GM23248 (cell line): ENCODE results near the gene FBXW8.

Source experiments
- EZH2 ChIP-seq: fragments of 200-600 bp; sonication (generic); IDR thresholded peaks from 2 replicates; pipeline ENCODE4 v1.6.1; 2018; ENCODE audit warnings: antibody characterized with exemption, mild to moderate bottlenecking; ENCODE audit not compliant: insufficient read depth, poor library complexity, severe bottlenecking
- EZH2phosphoT487 ChIP-seq: fragments of 200-600 bp; sonication (generic); IDR thresholded peaks from 2 replicates; pipeline ENCODE4 v1.6.1; 2018; ENCODE audit warnings: antibody characterized with exemption, moderate library complexity, mild to moderate bottlenecking, low read depth; ENCODE audit not compliant: insufficient read depth

DNA sequence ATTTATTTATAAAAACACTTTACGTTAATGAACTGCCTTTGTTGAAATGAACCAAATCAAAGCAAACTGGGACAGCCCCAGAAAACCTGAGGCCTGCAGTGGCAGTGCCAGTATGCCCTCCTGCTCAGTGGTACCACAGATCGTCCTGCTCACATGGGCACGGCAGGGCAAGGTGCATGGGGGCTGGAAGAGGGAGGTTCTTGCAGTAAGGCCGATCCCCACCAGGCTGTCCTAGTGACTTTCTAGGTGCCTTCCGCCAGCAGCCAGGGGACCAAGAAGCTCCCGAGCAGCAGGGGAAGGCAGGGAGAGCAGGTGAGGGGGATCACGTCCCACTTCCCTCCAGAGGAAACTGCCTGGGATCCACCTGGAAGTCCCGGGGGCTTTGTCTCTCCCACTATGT, 124.5 kb downstream of the FBXW8 start:
- TF ChIP-seq EZH2: no peak
- no peak for TF ChIP-seq EZH2phosphoT487
